ENCODE results near the gene ADGRG2.

DNA sequence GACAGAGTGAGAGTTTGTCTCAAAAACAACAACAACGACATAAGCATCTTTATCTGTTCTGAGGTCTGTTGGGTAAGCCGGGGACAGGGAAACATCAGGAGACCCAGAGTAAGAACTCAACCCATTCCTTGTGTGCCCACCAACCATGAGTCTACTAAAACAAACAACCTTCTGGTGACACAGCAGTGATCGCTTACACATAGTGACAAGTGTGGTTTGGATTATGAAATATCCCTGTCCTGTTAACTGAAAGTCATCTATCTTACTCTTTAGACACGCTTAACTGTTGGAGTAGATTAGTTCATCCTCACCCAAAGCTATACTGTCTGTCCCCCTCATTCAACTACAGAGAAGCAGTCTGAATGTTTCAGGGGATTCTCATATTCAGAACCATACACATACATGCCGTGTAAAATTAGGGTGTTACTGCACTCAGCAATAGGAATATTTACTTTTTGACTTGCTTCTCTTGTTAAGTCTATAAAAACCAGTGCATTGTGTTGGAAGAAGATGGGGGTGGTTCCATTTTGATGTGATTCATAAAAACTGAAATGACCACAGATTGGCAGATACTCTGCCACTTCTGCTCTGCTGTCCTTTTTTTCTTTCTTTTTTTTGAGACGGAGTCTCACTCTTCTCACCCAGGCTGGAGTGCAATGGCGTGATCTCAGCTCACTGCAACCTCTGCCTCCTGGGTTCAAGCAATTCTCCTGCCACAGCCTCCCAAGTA lies 165.8 kb downstream of the ADGRG2 start:
- no peak for TF ChIP-seq POLR2A (IDR thresholded peaks at IDR 0.05)
- TF ChIP-seq, protein P1, sequence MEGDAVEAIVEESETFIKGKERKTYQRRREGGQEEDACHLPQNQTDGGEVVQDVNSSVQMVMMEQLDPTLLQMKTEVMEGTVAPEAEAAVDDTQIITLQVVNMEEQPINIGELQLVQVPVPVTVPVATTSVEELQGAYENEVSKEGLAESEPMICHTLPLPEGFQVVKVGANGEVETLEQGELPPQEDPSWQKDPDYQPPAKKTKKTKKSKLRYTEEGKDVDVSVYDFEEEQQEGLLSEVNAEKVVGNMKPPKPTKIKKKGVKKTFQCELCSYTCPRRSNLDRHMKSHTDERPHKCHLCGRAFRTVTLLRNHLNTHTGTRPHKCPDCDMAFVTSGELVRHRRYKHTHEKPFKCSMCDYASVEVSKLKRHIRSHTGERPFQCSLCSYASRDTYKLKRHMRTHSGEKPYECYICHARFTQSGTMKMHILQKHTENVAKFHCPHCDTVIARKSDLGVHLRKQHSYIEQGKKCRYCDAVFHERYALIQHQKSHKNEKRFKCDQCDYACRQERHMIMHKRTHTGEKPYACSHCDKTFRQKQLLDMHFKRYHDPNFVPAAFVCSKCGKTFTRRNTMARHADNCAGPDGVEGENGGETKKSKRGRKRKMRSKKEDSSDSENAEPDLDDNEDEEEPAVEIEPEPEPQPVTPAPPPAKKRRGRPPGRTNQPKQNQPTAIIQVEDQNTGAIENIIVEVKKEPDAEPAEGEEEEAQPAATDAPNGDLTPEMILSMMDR (IDR thresholded peaks at IDR 0.05): no peak

Measured in thyroid gland (tissue), 4 donors.